Measurements from ENCODE around the gene NEDD4L.

DNA sequence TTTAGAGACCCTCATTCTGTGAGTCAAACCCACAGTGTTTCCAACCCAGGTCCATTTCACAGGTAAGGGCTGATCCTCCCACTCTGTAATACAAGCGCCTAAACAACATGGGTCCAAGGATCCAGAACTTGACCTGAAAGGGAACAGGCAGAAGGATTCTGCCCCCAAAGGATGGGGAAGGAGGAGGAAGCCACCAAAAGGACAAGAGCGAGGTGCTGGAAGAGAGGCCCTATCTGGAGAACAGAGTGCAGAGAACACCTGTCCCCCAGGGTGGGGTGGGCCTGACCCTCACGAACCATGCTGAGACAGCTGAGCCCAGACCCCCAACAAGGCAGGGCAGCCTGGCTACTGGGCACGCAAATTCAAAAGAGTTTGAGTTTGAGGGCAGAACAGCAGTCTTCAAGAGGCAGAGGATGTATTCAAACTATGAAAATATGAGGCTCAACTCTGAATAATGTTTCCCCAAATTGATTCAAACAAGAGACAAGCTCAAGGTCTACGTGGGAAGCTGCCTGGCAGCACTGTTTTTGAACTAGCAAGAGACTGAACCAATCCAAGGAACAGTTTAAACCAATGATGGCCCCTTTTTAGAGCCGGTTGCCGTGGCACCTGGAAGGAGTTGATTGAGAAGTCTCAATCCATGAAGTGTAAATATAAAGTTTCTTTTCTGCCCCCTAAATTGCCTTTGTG lies 372.1 kb downstream of the NEDD4L start:
- TF ChIP-seq TARDBP (IDR thresholded peaks at IDR 0.05) (no peak), ELF4 (IDR thresholded peaks at IDR 0.05) (no peak), FOXM1 (IDR thresholded peaks at IDR 0.05; ENCODE audit: borderline replicate concordance) (no peak), HDGF (IDR thresholded peaks at IDR 0.05; ENCODE audit: borderline replicate concordance) (no peak)
